HG03354 (cell line): ENCODE results near the gene C19orf53.
"Not testable (repeated sequence)": the region's sequence is repeated elsewhere in the genome, so short reads cannot be mapped to it uniquely, and the experiment has no call there.

Experiments
- ATAC-seq: cut with Tn5 transposase; IDR thresholded peaks from one replicate; pipeline ENCODE4 v1.9.1; 2021; ENCODE audit warnings: mild to moderate bottlenecking; ENCODE audit not compliant: unreplicated experiment, poor library complexity, severe bottlenecking

C19orf53 gene

GRCh38 chr19:13774217-13775191, at the start of gene C19orf53:
C19orf53 (plus strand) TSS chr19:13774456; CDS start chr19:13774478, 22 bp downstream.
- peak; percentile 95 for ATAC-seq

DNA sequence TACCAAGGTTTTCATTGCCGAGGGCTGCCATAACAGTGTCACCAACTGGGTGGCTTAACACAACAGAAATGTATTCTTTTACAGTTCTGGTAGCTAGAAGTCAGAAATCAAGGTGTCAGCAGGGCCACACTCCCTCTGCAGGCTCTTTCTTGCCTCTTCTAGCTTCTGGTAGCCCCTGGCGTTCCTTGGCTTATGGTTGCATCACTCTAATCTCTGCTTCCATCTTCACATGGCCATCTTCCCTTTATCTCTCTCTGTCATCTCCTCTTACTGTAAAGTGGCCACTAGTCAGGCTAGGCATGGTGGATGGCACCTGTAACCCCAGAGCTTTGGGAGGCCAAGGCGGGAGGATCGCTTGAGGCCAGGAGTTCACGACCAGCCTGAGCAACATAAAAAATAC, 47.9 kb upstream of the C19orf53 start:
- no peak for ATAC-seq

DNA sequence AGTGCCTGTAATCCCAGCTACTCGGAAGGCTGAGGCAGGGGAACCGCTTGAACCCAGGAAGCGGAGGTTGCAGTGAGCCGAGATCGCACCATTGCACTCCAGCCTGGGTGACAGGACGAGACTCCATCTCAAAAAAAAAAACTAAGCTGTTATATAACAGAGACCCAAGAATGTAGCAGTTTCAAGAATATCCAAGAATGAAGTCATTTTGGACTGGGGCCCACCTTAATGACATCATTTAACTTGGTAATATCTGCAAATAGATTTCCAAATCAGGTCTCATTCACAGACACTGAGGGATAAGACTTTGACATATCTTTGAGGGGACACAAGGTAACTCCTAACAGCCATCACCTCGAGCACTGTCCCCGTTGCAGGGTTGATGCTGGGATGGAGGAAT, 46.5 kb upstream of the C19orf53 start:
- no peak for ATAC-seq

DNA sequence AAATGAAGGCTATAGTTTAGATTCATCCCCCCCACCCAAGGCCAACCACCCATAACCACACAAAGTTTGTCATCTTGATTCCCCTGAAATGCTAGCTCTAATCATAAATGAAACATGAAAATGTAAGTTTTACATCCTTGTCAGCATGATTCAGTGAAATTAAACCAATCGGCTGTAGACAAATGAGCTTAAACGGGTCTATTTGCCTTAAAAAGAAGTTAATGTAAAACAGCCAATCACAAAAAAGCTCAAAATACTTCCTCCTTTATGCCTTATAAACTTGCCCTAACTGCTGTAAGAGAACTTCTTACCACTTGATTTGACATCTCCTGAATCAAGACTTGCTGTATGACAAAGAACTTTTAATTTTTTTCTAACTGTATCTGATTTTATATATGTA, 44.4 kb upstream of the C19orf53 start:
- no peak for ATAC-seq

- peak; percentile 98 for ATAC-seq
These were observed 42.9 kb upstream of the C19orf53 start for GRCh38 chr19:13731147-13731964.

- no peak for ATAC-seq
These were observed 41.9 kb upstream of the C19orf53 start for GRCh38 chr19:13732337-13732736.

GRCh38 chr19:13734751-13735150, 39.5 kb upstream of the C19orf53 start:
- no peak for ATAC-seq

DNA sequence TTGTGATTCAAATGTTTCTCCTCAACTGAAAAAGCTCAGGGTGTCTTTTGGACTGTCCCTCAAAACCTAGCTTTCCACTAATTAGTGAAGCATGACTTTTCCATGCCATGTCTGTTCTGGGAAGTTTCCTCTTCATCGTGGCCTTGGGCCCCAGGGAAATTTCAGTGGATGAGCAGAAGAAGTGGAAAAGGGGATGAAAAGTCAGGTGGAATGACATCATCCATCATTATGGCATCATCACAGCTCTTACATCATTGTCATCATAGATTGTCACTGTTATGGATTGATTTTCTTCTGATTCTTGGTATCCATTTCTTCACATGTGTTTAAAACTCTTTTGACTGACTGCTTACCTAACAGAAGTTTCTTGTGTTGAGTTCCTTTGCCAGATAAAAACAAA, 36.2 kb upstream of the C19orf53 start:
- ATAC-seq, result no peak

DNA sequence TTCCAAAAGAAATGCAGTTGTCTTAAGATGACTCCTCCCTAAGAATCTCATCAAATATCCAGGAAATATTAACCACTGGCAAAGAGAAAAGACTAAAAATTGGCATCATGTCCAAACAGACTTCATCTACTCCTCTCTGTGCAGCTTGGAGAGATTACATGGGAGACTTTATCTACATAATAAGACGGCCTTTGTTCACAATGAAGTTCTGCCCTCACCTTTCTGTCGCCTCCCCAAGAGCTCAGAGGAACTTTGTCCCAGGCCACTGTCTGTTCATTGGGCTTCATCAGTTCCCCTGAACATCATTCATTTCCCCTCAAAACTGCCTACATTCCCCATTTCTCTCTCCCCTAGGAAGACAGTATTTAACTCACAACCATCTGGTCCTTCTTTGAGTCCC, 32.4 kb upstream of the C19orf53 start:
- ATAC-seq, result no peak

- no peak for ATAC-seq
These were observed 31.5 kb upstream of the C19orf53 start for GRCh38 chr19:13742756-13743155.

GRCh38 chr19:13744174-13744573, 30.1 kb upstream of the C19orf53 start:
- ATAC-seq, result no peak

- ATAC-seq, result no peak
These were observed 27.2 kb upstream of the C19orf53 start for GRCh38 chr19:13747098-13747453.

- ATAC-seq, result peak; percentile 3
These were observed 26.0 kb upstream of the C19orf53 start for GRCh38 chr19:13748169-13748828.

- ATAC-seq, result no peak
These were observed 22.8 kb upstream of the C19orf53 start for GRCh38 chr19:13751436-13751835.

DNA sequence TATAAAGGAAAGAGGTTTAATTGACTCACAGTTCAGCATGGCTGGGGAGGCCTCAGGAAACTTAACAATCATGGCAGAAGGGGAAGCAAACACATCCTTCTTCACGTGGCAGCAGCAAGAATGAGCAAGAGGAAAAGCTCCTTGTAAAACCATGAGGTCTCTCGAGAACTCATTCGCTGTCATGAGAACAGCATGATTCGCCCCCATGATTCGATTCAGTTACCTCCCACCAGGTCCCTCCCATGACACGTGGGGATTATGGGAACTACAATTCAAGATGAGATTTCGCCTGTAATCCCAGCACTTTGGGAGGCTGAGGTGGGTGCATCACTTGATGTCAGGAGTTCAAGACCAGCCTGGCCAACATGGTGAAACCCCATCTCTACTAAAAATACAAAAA, 20.6 kb upstream of the C19orf53 start:
- ATAC-seq, result not testable (repeated sequence)

DNA sequence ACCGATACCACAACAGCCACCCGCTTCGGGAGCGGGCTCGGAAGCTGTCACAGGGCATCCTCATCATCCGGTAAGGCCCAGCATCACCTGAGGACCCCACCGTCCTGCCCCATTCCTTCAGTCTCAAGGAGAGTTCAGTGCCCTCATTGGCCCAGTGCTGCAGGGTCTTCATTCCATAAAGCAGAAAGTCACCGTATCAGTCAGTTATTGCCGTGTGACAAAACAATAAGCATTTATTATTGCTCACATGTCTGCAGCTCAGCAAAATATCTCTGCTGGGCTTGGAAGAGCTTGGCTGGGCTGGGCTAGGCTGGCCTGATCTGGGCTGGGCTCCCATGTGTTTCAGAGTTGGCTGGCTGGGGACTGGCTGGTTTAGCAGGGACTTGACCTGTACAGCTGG, 18.0 kb upstream of the C19orf53 start:
- no peak for ATAC-seq

DNA sequence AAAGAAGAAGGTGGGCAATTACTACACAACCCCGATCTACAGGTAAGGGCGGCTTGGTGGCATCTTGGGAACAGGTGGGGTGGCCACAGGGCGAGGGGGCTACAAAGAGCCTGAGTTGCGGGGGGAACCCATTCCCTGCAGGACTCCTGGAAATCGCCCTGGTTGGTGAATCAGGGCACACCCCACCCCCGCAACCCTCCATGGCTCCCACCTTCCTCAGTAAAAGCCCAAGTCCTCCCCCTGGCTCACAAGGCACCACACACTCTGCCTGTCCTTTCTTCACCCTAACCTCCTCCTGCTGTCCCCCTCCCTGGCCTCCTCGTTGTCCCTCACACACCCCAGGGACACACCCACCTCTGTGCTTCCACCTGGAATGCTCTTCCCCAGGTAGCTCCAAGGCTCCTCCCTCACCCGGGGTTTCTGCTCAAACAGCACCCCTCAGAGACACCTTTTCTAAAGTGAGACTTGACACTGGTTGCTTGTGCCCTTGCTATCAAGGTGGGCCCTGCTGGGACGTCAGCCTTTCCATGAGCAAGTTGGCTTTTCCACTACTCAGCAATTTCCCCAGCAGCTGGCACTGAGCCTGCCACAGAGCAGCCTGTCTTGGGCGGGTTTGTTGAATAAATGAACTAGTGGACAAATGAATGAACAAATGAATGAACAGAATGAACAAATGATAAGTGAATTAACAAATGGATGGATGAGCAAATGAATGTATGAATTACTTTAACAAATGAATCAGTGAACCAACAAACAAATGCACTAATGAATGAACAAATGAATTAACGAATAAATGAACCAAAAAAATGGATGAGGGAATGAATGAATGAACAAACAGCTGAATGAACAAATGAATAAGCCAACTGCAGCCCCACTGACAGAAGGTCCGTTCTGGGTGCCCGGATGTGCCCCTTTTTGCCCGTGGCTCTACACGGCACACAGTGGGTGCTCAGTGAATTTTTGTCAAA, 16.2 kb upstream of the C19orf53 start:
- no peak for ATAC-seq

GRCh38 chr19:13758795-13759194, 15.5 kb upstream of the C19orf53 start:
- ATAC-seq, result no peak

- no peak for ATAC-seq
These were observed 12.8 kb upstream of the C19orf53 start for GRCh38 chr19:13761423-13761822.
